Endothelial cell of umbilical vein (primary cell): ENCODE results near the gene PCNT. TPM values are rescaled to one million over a fixed set of nuclear protein-coding genes. Genes with fewer than 3 reads are reported as not detected.
A peak's percentile ranks its signal among the peaks of the same experiment; 100 is the strongest.

Source experiments
- BruUV-seq: library from RNA; stranded (reverse); fragments of 400-500 nt; replicated peaks from 2 replicates; lab custom pipeline; 2021; lab: Mats Ljungman, UMichigan
- CTCF ChIA-PET: fragments of 300-600, 350-600 bp; sonication (Branson Sonifier 250); formaldehyde crosslinking; loops from one replicate; lab custom pipeline; 2021; ENCODE audit warnings: antibody characterized with exemption, inconsistent platforms; lab: Charles Lee
- POLR2A ChIA-PET: fragments of 300-600, 350-600 bp; sonication (Branson Sonifier 250); formaldehyde crosslinking; loops from one replicate; lab custom pipeline; 2021; ENCODE audit warnings: antibody characterized with exemption, inconsistent platforms; lab: Charles Lee
- DNase-seq: peaks from one replicate; pipeline ENCODE4 v3.0.0-alpha.2; 2011; ENCODE audit warnings: low read depth, low spot score
- FAIRE-seq: peaks from 2 replicates; lab custom pipeline; 2011; peaks lifted over from hg19 to GRCh38; lab: Jason Lieb, UNC
- H2AFZ ChIP-seq: 2 replicates; pipeline ENCODE4 v1.6.0; 2012; ENCODE audit warnings: low read depth, low read length, control low read depth, inconsistent platforms
- H3K27ac ChIP-seq: 2 replicates; pipeline ENCODE4 v1.5.1; 2011; ENCODE audit warnings: low read depth, mild to moderate bottlenecking, control low read depth, low read length, moderate library complexity; ENCODE audit not compliant: insufficient read depth
- H3K27me3 ChIP-seq, 2 experiments: 2 replicates each; pipeline versions ENCODE4 v1.6.0 to v1.6.1; 2011; ENCODE audit warnings: low read length in 2 of 2, mixed read lengths in 1 of 2; ENCODE audit not compliant: control insufficient read depth in 2 of 2, insufficient read depth in 2 of 2
- H3K36me3 ChIP-seq, 2 experiments: 2 replicates in 1 of 2; 3 replicates in 1 of 2; pipeline ENCODE4 v1.5.1; 2011; ENCODE audit warnings: low read length in 2 of 2, mild to moderate bottlenecking in 1 of 2, moderate library complexity in 1 of 2; ENCODE audit not compliant: control insufficient read depth in 2 of 2, insufficient read depth in 2 of 2; ENCODE audit errors: extremely low read depth in 1 of 2
- H3K4me1 ChIP-seq: 3 replicates; pipeline ENCODE4 v1.5.1; 2011; ENCODE audit warnings: mild to moderate bottlenecking, low read length; ENCODE audit not compliant: control insufficient read depth, insufficient read depth; ENCODE audit errors: extremely low read depth
- H3K4me2 ChIP-seq: 2 replicates; pipeline ENCODE4 v1.6.1; 2011; ENCODE audit warnings: low read length, control low read depth, mixed read lengths; ENCODE audit not compliant: insufficient read depth
- H3K4me3 ChIP-seq, 3 experiments: fragments of 200-600 bp in 1 of 3; sonication (generic), shearing (Covaris generic) in 1 of 3; replicated peaks in 1 of 3; 2 replicates each; pipeline ENCODE4 v1.5.1; 2011 to 2016; ENCODE audit warnings: control low read depth in 3 of 3, low read length in 3 of 3, mild to moderate bottlenecking in 2 of 3, inconsistent platforms in 1 of 3, low read depth in 1 of 3, moderate library complexity in 1 of 3; ENCODE audit not compliant: insufficient read depth in 1 of 3
- H3K79me2 ChIP-seq: 2 replicates; pipeline ENCODE4 v1.6.0; 2012; ENCODE audit warnings: low read length, inconsistent platforms; ENCODE audit not compliant: control insufficient read depth, insufficient read depth
- H3K9ac ChIP-seq: replicated peaks from 2 replicates; pipeline ENCODE3; 2011; ENCODE audit warnings: low read length, control low read depth; ENCODE audit not compliant: insufficient read depth; ENCODE audit errors: extremely low read depth
- H3K9me1 ChIP-seq: replicated peaks from 3 replicates; pipeline ENCODE4 v1.6.0; 2011; ENCODE audit warnings: mild to moderate bottlenecking, low read length; ENCODE audit not compliant: control insufficient read depth, insufficient read depth; ENCODE audit errors: extremely low read depth
- H3K9me3 ChIP-seq: replicated peaks from 2 replicates; pipeline ENCODE4 v1.5.1; 2012; ENCODE audit warnings: low read length, inconsistent platforms; ENCODE audit not compliant: control insufficient read depth, insufficient read depth
- H4K20me1 ChIP-seq: replicated peaks from 2 replicates; pipeline ENCODE3; 2011; ENCODE audit warnings: mild to moderate bottlenecking, low read length; ENCODE audit not compliant: control insufficient read depth, insufficient read depth; ENCODE audit errors: extremely low read depth
- EZH2 ChIP-seq: IDR thresholded peaks from 2 replicates; pipeline ENCODE4 v1.6.1; 2012; ENCODE audit warnings: borderline replicate concordance, low read depth, mild to moderate bottlenecking, moderate library complexity, low read length, inconsistent platforms; ENCODE audit not compliant: severe bottlenecking
- JUN ChIP-seq: IDR thresholded peaks from 2 replicates; pipeline ENCODE4 v1.6.1; 2011; ENCODE audit warnings: borderline replicate concordance, low read depth; ENCODE audit not compliant: insufficient read length, insufficient read depth
- dilution Hi-C: fragments of 300-500 bp; cut with MboI; formaldehyde crosslinking; loops from one replicate; pipeline ENCODE4 v1.15.0; 2019; ENCODE audit warnings: low sequenced_read_pairs; ENCODE audit not compliant: extremely low pct_ligation_motif_present
- intact Hi-C: fragments of 100-400 bp; cut with micrococcal nuclease; formaldehyde crosslinking; loops from one replicate; pipeline ENCODE4 v1.10.0; 2022
- polyA plus RNA-seq, 4 experiments: library from polyadenylated mRNA; depleted of rRNA in 3 of 4; stranded (reverse) in 3 of 4; unstranded in 1 of 4; fragments of >200 nt; gene quantifications; 2 replicates each; pipeline versions ENCODE4 v1.2.1 to v1.2.3, GENCODE V29; 2011 to 2012; ENCODE audit warnings: missing spikeins in 1 of 4
- total RNA-seq: library from RNA; stranded (reverse); gene quantifications from 2 replicates; pipeline ENCODE4 v1.2.3, GENCODE V29; 2021
- TF ChIP-seq, protein P1 (sequence below), 2 donors: IDR thresholded peaks; 1 replicate in 1 of 2; 2 replicates in 1 of 2; pipeline ENCODE4 v1.5.1; 2011; ENCODE audit warnings: low read length in 2 of 2, mild to moderate bottlenecking in 2 of 2, moderate library complexity in 2 of 2, control low read depth in 1 of 2, inconsistent platforms in 1 of 2, low read depth in 1 of 2; ENCODE audit not compliant: insufficient read depth in 1 of 2; ENCODE audit errors: extremely low read depth in 1 of 2

Gene PCNT
- total and polyA plus RNA-seq, 2 donors (not counting 3 experiments of a cell fraction or from before 2014, with no cell fraction given): 9.6 to 49.5 TPM

DNA sequence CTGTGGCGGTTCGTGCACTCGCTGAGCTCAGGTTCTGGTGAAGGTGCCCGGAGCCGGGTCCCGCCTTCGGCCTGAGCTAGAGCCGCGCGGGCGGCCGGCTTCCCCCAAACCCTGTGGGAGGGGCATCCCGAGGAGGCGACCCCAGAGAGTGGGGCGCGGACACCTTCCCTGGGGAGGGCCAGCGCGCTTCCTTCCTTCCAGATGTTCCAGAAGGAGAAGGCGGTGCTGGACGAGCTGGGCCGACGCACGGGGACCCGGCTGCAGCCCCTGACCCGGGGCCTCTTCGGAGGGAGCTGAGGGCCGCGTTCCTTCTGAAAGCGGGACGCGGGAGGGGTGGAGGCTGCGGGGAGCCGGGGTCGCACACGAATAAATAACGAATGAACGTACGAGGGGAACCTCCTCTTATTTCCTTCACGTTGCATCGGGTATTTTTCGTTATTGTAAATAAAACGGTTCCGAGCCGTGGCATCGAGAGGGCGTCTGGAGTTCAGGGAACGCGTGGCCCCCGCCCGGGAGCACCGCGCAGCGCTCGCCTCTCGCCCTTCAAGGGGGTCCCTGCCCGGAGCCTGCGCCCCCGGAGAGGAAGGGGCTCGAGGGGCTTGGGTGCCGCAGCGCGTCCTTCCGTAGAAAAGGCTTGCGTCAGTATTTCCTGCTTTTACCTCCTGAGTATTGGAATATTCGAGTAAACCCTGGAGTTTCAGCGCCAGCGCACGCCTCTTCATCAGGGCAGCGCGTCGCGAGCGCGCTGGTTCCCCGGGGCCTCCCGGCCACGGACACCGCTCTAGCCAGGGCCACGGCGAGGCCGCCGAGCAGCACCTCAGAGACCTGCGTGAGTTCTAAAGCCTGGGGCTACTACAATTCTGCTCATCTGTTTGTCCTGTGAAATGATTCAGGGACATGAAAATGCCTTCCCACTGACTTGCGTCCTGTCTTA, 26.4 kb upstream of the PCNT start:
- no TSS peak for BruUV-seq
- Histone ChIP-seq H3K79me2 (no peaks in the 10 kb centered on the region), H3K4me2 (peak overlapping the region; percentile 91), H3K4me3 (peak overlapping the region; percentile 41 to 63 (median 50)), H3K9me3 (no peaks in the 10 kb centered on the region), H3K36me3 (no peaks in the 10 kb centered on the region), H3K27me3 (no peaks in the 10 kb centered on the region), H3K4me1 (peaks cover 9% of the 10 kb centered on the region), H3K9ac (peak overlapping the region; percentile 34), H3K27ac (no peak overlapping the region), H3K9me1 (no peaks in the 10 kb centered on the region), H4K20me1 (no peaks in the 10 kb centered on the region), H2AFZ (peak overlapping the region; percentile 84)
- ChIA-PET POLR2A (no interaction called here), CTCF (interaction anchor here (1.0 to 1.2 kb wide), 3 partner anchors 9 to 154 kb away, joined by 3 to 4 read pairs (median 3); partner anchors contain the start of gene YBEY)
- no peak for TF ChIP-seq JUN
- TF ChIP-seq EZH2: no peak
- TF ChIP-seq, protein P1, sequence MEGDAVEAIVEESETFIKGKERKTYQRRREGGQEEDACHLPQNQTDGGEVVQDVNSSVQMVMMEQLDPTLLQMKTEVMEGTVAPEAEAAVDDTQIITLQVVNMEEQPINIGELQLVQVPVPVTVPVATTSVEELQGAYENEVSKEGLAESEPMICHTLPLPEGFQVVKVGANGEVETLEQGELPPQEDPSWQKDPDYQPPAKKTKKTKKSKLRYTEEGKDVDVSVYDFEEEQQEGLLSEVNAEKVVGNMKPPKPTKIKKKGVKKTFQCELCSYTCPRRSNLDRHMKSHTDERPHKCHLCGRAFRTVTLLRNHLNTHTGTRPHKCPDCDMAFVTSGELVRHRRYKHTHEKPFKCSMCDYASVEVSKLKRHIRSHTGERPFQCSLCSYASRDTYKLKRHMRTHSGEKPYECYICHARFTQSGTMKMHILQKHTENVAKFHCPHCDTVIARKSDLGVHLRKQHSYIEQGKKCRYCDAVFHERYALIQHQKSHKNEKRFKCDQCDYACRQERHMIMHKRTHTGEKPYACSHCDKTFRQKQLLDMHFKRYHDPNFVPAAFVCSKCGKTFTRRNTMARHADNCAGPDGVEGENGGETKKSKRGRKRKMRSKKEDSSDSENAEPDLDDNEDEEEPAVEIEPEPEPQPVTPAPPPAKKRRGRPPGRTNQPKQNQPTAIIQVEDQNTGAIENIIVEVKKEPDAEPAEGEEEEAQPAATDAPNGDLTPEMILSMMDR (IDR thresholded peaks at IDR 0.05; ENCODE audit: extremely low read depth in 1 of 2, insufficient read depth in 1 of 2, low read depth in 1 of 2, low read length in 2 of 2): no peak
- intact Hi-C loops (loop anchor here (1.0 kb wide), 1 partner anchor 11 kb away; the partner anchor contains the start of gene YBEY), dilution Hi-C loops (no loop called here)
- FAIRE-seq (peak; percentile 79), DNase-seq (peak; percentile 36)
